GM19328 (cell line): ENCODE results near the gene DLD.

Source experiments
- ATAC-seq: cut with Tn5 transposase; IDR thresholded peaks from one replicate; pipeline ENCODE4 v1.9.1; 2021; ENCODE audit warnings: mild to moderate bottlenecking, moderate library complexity; ENCODE audit not compliant: unreplicated experiment

Gene DLD

GRCh38 chr7:107966711-107967110 lies 75.7 kb downstream of the DLD start:
- no peak for ATAC-seq

- no peak for ATAC-seq
Observed at GRCh38 chr7:107967420-107967819, 76.4 kb downstream of the DLD start.

- no peak for ATAC-seq
Observed at GRCh38 chr7:107968449-107968848, 77.5 kb downstream of the DLD start.

DNA sequence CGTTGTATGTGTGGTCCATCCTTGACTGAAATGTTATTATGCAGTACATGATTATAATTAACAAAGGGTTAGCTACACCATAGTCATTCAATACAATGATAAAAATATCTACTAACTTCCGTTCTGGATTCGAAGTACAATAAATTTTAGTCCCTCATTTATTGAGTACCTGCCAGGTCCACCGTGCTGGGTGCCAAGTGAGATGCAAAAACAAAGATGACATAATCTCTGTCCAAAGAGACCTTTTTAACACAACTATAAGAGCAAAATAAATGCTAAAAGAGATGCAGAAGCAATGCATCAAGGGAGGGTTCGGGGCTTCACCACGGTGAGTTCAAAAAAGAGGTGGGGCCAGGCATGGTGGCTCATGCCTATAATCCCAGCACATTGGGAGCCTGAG lies 78.9 kb downstream of the DLD start:
- ATAC-seq = no peak
